Measurements from ENCODE around the gene MS4A4A.

DNA sequence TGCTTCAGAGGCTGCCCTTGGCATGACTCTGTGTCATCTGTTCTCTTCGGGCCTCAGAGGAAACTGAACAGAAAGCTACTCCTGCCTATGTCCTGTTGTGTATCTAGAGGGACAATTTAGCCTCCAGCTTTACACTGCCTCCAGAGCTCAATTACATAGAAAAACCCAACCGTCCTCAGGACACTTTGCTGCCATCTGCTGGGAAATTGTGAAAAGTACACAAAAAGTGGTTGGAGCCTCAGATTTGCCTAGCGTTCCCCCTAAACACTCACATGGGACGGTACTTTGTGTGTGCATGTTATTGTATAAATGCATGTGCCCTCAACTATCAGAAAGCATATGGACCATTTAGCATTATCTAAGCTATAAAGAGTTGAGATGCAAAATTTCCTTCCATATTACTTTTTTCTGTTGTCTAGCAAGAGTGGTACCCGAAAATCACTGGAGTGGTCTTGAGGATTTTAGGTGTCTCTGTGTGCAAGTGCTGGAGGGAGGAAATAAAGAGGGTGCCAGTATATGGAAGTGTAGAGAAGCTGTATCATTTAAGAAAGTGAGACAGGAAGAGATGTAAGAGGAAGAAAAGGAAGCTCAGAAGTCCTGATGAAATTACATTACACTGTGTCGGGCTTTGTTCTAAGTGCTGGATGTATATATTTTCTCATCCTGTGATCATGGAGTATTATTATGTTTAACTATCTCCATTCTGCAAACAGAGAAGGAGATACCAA, 28.8 kb upstream of the MS4A4A start:
- TF ChIP-seq, protein P1, sequence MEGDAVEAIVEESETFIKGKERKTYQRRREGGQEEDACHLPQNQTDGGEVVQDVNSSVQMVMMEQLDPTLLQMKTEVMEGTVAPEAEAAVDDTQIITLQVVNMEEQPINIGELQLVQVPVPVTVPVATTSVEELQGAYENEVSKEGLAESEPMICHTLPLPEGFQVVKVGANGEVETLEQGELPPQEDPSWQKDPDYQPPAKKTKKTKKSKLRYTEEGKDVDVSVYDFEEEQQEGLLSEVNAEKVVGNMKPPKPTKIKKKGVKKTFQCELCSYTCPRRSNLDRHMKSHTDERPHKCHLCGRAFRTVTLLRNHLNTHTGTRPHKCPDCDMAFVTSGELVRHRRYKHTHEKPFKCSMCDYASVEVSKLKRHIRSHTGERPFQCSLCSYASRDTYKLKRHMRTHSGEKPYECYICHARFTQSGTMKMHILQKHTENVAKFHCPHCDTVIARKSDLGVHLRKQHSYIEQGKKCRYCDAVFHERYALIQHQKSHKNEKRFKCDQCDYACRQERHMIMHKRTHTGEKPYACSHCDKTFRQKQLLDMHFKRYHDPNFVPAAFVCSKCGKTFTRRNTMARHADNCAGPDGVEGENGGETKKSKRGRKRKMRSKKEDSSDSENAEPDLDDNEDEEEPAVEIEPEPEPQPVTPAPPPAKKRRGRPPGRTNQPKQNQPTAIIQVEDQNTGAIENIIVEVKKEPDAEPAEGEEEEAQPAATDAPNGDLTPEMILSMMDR (IDR thresholded peaks at IDR 0.05), result peak in 4 of 6 experiments; percentile 39 to 47 (median 45)
- no peak for TF ChIP-seq POLR2AphosphoS5 (IDR thresholded peaks at IDR 0.05)
